ENCODE measurements around the gene BCKDHA.
"Not testable (repeated sequence)": the region's sequence is repeated elsewhere in the genome, so short reads cannot be mapped to it uniquely, and the experiment has no call there.

BCKDHA gene

GRCh38 chr19:41367848-41368301 is 29.7 kb upstream of the BCKDHA start:
- Histone ChIP-seq H3K9ac (ENCODE audit: low read length in 5 of 5) (no peak overlapping the region), H3K36me3 (ENCODE audit: control insufficient read depth in 5 of 5, insufficient read depth in 5 of 5, low read length in 5 of 5) (no peaks in the 10 kb centered on the region), H3K9me3 (ENCODE audit: control insufficient read depth in 5 of 5, low read length in 5 of 5) (no peaks in the 10 kb centered on the region), H3K27me3 (ENCODE audit: control insufficient read depth in 5 of 5, insufficient read depth in 4 of 5, low read length in 5 of 5) (no peaks in the 10 kb centered on the region), H3K4me3 (ENCODE audit: low read depth in 1 of 5, low read length in 5 of 5) (no peak overlapping the region), H3K27ac (ENCODE audit: low read depth, low read length) (no peak overlapping the region), H3K4me1 (ENCODE audit: control insufficient read depth in 5 of 5, insufficient read depth in 5 of 5, low read length in 5 of 5) (peaks cover 4 to 26% (median 17%) of the 10 kb centered on the region in 5 donors)

GRCh38 chr19:41369769-41370168 is 27.8 kb upstream of the BCKDHA start:
- Histone ChIP-seq H3K27ac (ENCODE audit: low read depth, low read length) (no peak overlapping the region), H3K4me1 (ENCODE audit: control insufficient read depth in 5 of 5, insufficient read depth in 5 of 5, low read length in 5 of 5) (peaks cover 2 to 20% (median 14%) of the 10 kb centered on the region in 5 donors), H3K9me3 (ENCODE audit: control insufficient read depth in 5 of 5, low read length in 5 of 5) (no peaks in the 10 kb centered on the region), H3K27me3 (ENCODE audit: control insufficient read depth in 5 of 5, insufficient read depth in 4 of 5, low read length in 5 of 5) (no peaks in the 10 kb centered on the region), H3K9ac (ENCODE audit: low read length in 5 of 5) (no peak overlapping the region), H3K36me3 (ENCODE audit: control insufficient read depth in 5 of 5, insufficient read depth in 5 of 5, low read length in 5 of 5) (no peaks in the 10 kb centered on the region), H3K4me3 (ENCODE audit: low read depth in 1 of 5, low read length in 5 of 5) (no peak overlapping the region)

GRCh38 chr19:41371119-41371518 is 26.5 kb upstream of the BCKDHA start:
- H3K36me3 ChIP-seq (ENCODE audit: control insufficient read depth in 5 of 5, insufficient read depth in 5 of 5, low read length in 5 of 5); H3K27me3 ChIP-seq (ENCODE audit: control insufficient read depth in 5 of 5, insufficient read depth in 4 of 5, low read length in 5 of 5); H3K9me3 ChIP-seq (ENCODE audit: control insufficient read depth in 5 of 5, low read length in 5 of 5); H3K4me3 ChIP-seq (ENCODE audit: low read depth in 1 of 5, low read length in 5 of 5); H3K9ac ChIP-seq (ENCODE audit: low read length in 5 of 5); H3K27ac ChIP-seq (ENCODE audit: low read depth, low read length): not testable (repeated sequence)
- peaks cover 1 to 19% (median 16%) of the 10 kb centered on the region in 5 donors for H3K4me1 ChIP-seq (ENCODE audit: control insufficient read depth in 5 of 5, insufficient read depth in 5 of 5, low read length in 5 of 5)

- Histone ChIP-seq H3K36me3 (ENCODE audit: control insufficient read depth in 5 of 5, insufficient read depth in 5 of 5, low read length in 5 of 5) (no peaks in the 10 kb centered on the region), H3K9me3 (ENCODE audit: control insufficient read depth in 5 of 5, low read length in 5 of 5) (no peaks in the 10 kb centered on the region)
These were observed 26.1 kb upstream of the BCKDHA start for GRCh38 chr19:41371541-41371940.

GRCh38 chr19:41372501-41372900 is 25.1 kb upstream of the BCKDHA start:
- Histone ChIP-seq H3K27me3 (ENCODE audit: control insufficient read depth in 5 of 5, insufficient read depth in 4 of 5, low read length in 5 of 5) (no peaks in the 10 kb centered on the region), H3K27ac (ENCODE audit: low read depth, low read length) (no peak overlapping the region), H3K9ac (ENCODE audit: low read length in 5 of 5) (no peak overlapping the region)

More at GRCh38 chr19:41371541-41371940, 26.1 kb upstream of the BCKDHA start:
- peaks cover 1 to 23% (median 20%) of the 10 kb centered on the region in 5 donors for H3K4me1 ChIP-seq (ENCODE audit: control insufficient read depth in 5 of 5, insufficient read depth in 5 of 5, low read length in 5 of 5)
- no peak overlapping the region for H3K27ac ChIP-seq (ENCODE audit: low read depth, low read length)
- H3K27me3 ChIP-seq (ENCODE audit: control insufficient read depth in 5 of 5, insufficient read depth in 4 of 5, low read length in 5 of 5), result no peaks in the 10 kb centered on the region
- no peak overlapping the region for H3K4me3 ChIP-seq (ENCODE audit: low read depth in 1 of 5, low read length in 5 of 5)
- H3K9ac ChIP-seq (ENCODE audit: low read length in 5 of 5), result no peak overlapping the region

GRCh38 chr19:41373993-41374392 is 23.6 kb upstream of the BCKDHA start:
- peaks cover 0 to 2% (median 0%) of the 10 kb centered on the region in 5 donors for H3K36me3 ChIP-seq (ENCODE audit: control insufficient read depth in 5 of 5, insufficient read depth in 5 of 5, low read length in 5 of 5)
- peaks cover 1 to 29% (median 27%) of the 10 kb centered on the region in 5 donors for H3K4me1 ChIP-seq (ENCODE audit: control insufficient read depth in 5 of 5, insufficient read depth in 5 of 5, low read length in 5 of 5)
- H3K27ac ChIP-seq (ENCODE audit: low read depth, low read length), result no peak overlapping the region
- H3K9ac ChIP-seq (ENCODE audit: low read length in 5 of 5), result peak overlapping the region in 1 of 5 donors; percentile 10
- H3K4me3 ChIP-seq (ENCODE audit: low read depth in 1 of 5, low read length in 5 of 5), result no peak overlapping the region
- H3K9me3 ChIP-seq (ENCODE audit: control insufficient read depth in 5 of 5, low read length in 5 of 5), result no peaks in the 10 kb centered on the region
- no peaks in the 10 kb centered on the region for H3K27me3 ChIP-seq (ENCODE audit: control insufficient read depth in 5 of 5, insufficient read depth in 4 of 5, low read length in 5 of 5)

More at GRCh38 chr19:41372501-41372900, 25.1 kb upstream of the BCKDHA start:
- Histone ChIP-seq H3K4me3 (ENCODE audit: low read depth in 1 of 5, low read length in 5 of 5) (no peak overlapping the region), H3K36me3 (ENCODE audit: control insufficient read depth in 5 of 5, insufficient read depth in 5 of 5, low read length in 5 of 5) (no peaks in the 10 kb centered on the region), H3K4me1 (ENCODE audit: control insufficient read depth in 5 of 5, insufficient read depth in 5 of 5, low read length in 5 of 5) (peaks cover 1 to 33% (median 27%) of the 10 kb centered on the region in 5 donors), H3K9me3 (ENCODE audit: control insufficient read depth in 5 of 5, low read length in 5 of 5) (no peaks in the 10 kb centered on the region)

- Histone ChIP-seq H3K9ac (ENCODE audit: low read length in 5 of 5) (peak within 1 kb of the TSS; percentile 38 to 73 (median 68)), H3K36me3 (ENCODE audit: control insufficient read depth in 5 of 5, insufficient read depth in 5 of 5, low read length in 5 of 5) (peaks cover 0 to 3% (median 0%) of the 10 kb centered on the region in 5 donors), H3K4me1 (ENCODE audit: control insufficient read depth in 5 of 5, insufficient read depth in 5 of 5, low read length in 5 of 5) (peaks cover 1 to 39% (median 27%) of the 10 kb centered on the region in 5 donors), H3K9me3 (ENCODE audit: control insufficient read depth in 5 of 5, low read length in 5 of 5) (no peaks in the 10 kb centered on the region), H3K27ac (ENCODE audit: low read depth, low read length) (no peak within 1 kb of the TSS), H3K27me3 (ENCODE audit: control insufficient read depth in 5 of 5, insufficient read depth in 4 of 5, low read length in 5 of 5) (no peaks in the 10 kb centered on the region), H3K4me3 (ENCODE audit: low read depth in 1 of 5, low read length in 5 of 5) (peak within 1 kb of the TSS; percentile 65 to 86 (median 77))
These were observed 21.2 kb upstream of the BCKDHA start, which contains the start of gene TMEM91 for GRCh38 chr19:41376241-41376997. Gene TMEM91 (plus strand): TSS chr19:41376533. CDS start chr19:41378310, 1,777 bp downstream.

- H3K9ac ChIP-seq (ENCODE audit: low read length in 5 of 5), result peak overlapping the region; percentile 38 to 73 (median 68)
- peaks cover 1 to 39% (median 27%) of the 10 kb centered on the region in 5 donors for H3K4me1 ChIP-seq (ENCODE audit: control insufficient read depth in 5 of 5, insufficient read depth in 5 of 5, low read length in 5 of 5)
- H3K27ac ChIP-seq (ENCODE audit: low read depth, low read length), result no peak overlapping the region
- no peaks in the 10 kb centered on the region for H3K9me3 ChIP-seq (ENCODE audit: control insufficient read depth in 5 of 5, low read length in 5 of 5)
- H3K36me3 ChIP-seq (ENCODE audit: control insufficient read depth in 5 of 5, insufficient read depth in 5 of 5, low read length in 5 of 5), result peaks cover 0 to 3% (median 0%) of the 10 kb centered on the region in 5 donors
- peak overlapping the region; percentile 65 to 86 (median 77) for H3K4me3 ChIP-seq (ENCODE audit: low read depth in 1 of 5, low read length in 5 of 5)
- H3K27me3 ChIP-seq (ENCODE audit: control insufficient read depth in 5 of 5, insufficient read depth in 4 of 5, low read length in 5 of 5), result no peaks in the 10 kb centered on the region
These were observed 20.6 kb upstream of the BCKDHA start for GRCh38 chr19:41376998-41377365.

- H3K4me3 ChIP-seq (ENCODE audit: low read depth in 1 of 5, low read length in 5 of 5), result no peak overlapping the region
- H3K27me3 ChIP-seq (ENCODE audit: control insufficient read depth in 5 of 5, insufficient read depth in 4 of 5, low read length in 5 of 5), result no peaks in the 10 kb centered on the region
- H3K4me1 ChIP-seq (ENCODE audit: control insufficient read depth in 5 of 5, insufficient read depth in 5 of 5, low read length in 5 of 5), result peaks cover 1 to 39% (median 27%) of the 10 kb centered on the region in 5 donors
- peaks cover 0 to 9% (median 4%) of the 10 kb centered on the region in 5 donors for H3K36me3 ChIP-seq (ENCODE audit: control insufficient read depth in 5 of 5, insufficient read depth in 5 of 5, low read length in 5 of 5)
- H3K27ac ChIP-seq (ENCODE audit: low read depth, low read length), result no peak overlapping the region
- no peak overlapping the region for H3K9ac ChIP-seq (ENCODE audit: low read length in 5 of 5)
- H3K9me3 ChIP-seq (ENCODE audit: control insufficient read depth in 5 of 5, low read length in 5 of 5), result no peaks in the 10 kb centered on the region
These were observed 19.5 kb upstream of the BCKDHA start for GRCh38 chr19:41377977-41378709.

GRCh38 chr19:41381536-41381935 is 16.1 kb upstream of the BCKDHA start:
- H3K27me3 ChIP-seq (ENCODE audit: control insufficient read depth in 5 of 5, insufficient read depth in 4 of 5, low read length in 5 of 5); H3K27ac ChIP-seq (ENCODE audit: low read depth, low read length); H3K9me3 ChIP-seq (ENCODE audit: control insufficient read depth in 5 of 5, low read length in 5 of 5); H3K9ac ChIP-seq (ENCODE audit: low read length in 5 of 5); H3K4me3 ChIP-seq (ENCODE audit: low read depth in 1 of 5, low read length in 5 of 5): not testable (repeated sequence)
- peaks cover 0 to 20% (median 14%) of the 10 kb centered on the region in 5 donors for H3K36me3 ChIP-seq (ENCODE audit: control insufficient read depth in 5 of 5, insufficient read depth in 5 of 5, low read length in 5 of 5)
- peaks cover 0 to 24% (median 7%) of the 10 kb centered on the region in 5 donors for H3K4me1 ChIP-seq (ENCODE audit: control insufficient read depth in 5 of 5, insufficient read depth in 5 of 5, low read length in 5 of 5)
